IgD-negative memory B cell (primary cell): ENCODE data around the gene PHACTR4. TPM values are rescaled to one million over a fixed set of nuclear protein-coding genes. Genes with fewer than 3 reads are reported as not detected.
"Not testable (repeated sequence)": the region's sequence is repeated elsewhere in the genome, so short reads cannot be mapped to it uniquely, and the experiment has no call there.

Experiments used
- H3K27ac Mint-ChIP-seq, 3 donors: one replicate each; pipeline ENCODE4 v1.8.0; 2020 to 2022; ENCODE audit warnings: mild to moderate bottlenecking in 3 of 3, mixed read lengths in 3 of 3, moderate library complexity in 1 of 3
- H3K27me3 Mint-ChIP-seq: one replicate; pipeline ENCODE4 v1.8.0; 2021; ENCODE audit warnings: mixed read lengths
- H3K36me3 Mint-ChIP-seq: one replicate; pipeline ENCODE4 v1.8.0; 2020; ENCODE audit warnings: mild to moderate bottlenecking, mixed read lengths
- H3K4me1 Mint-ChIP-seq, 3 donors: one replicate each; pipeline ENCODE4 v1.8.0; 2020 to 2022; ENCODE audit warnings: mixed read lengths in 3 of 3, mild to moderate bottlenecking in 1 of 3
- H3K4me3 Mint-ChIP-seq, 4 donors: one replicate each; pipeline ENCODE4 v1.8.0; 2020 to 2022; ENCODE audit warnings: mild to moderate bottlenecking in 4 of 4, mixed read lengths in 4 of 4, moderate library complexity in 3 of 4
- H3K9me3 Mint-ChIP-seq, 3 donors: one replicate each; pipeline ENCODE4 v1.8.0; 2020 to 2021; ENCODE audit warnings: mixed read lengths in 3 of 3, mild to moderate bottlenecking in 1 of 3
- polyA plus RNA-seq: library from polyadenylated mRNA; unstranded; fragments of 300-500 nt; fragmentation: Illumina TruSeq; gene quantifications from one replicate; pipeline ENCODE4 v1.2.3, GENCODE V29; 2021

The PHACTR4 gene
- polyA plus RNA-seq, 1 donor from 2014 or later, result 18.5 TPM

DNA sequence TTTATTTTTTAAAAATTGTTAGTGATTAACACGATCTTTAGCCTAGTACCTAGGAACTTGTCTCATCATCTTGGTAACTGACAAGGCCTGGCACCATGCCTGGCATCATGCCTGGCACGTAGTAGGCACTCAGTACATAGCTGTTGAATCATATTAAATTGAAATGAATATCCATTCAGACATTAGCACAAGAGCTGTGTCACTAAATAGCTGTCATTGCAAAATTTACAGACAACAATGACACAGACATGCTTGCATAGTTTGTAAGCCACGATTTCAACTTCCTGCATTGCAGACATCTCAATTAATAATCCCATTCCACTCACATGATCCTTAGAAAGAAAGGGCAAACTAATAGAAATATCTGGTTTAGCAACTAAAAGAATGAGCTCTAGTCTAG, 15.4 kb upstream of the PHACTR4 start:
- H3K36me3 Mint-ChIP-seq, result no peaks in the 10 kb centered on the region
- H3K27ac Mint-ChIP-seq, result no peak overlapping the region
- H3K27me3 Mint-ChIP-seq, result no peaks in the 10 kb centered on the region
- no peaks in the 10 kb centered on the region for H3K9me3 Mint-ChIP-seq
- H3K4me3 Mint-ChIP-seq, result no peak overlapping the region
- H3K4me1 Mint-ChIP-seq, result peaks cover 0 to 3% (median 2%) of the 10 kb centered on the region in 3 donors

DNA sequence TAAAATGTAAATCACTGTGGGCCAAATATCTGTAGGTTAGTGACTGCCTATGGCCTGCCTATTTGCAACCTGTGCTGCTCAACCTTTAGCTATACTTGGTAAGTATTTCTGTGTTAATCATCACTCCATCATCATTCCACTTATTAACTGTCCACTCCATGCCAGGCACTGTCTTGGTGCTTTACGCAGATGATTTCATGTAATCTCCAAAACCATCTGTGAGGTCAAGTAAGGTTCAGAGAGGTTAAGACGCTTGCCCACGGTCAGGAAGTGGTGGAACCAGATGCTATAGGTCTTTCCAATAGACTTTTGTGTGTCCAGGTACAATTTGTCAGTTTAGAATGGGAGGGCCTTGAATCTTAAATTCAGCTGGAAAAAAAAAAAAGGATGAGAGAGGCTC, 10.8 kb upstream of the PHACTR4 start:
- Mint-ChIP-seq H3K36me3 (no peaks in the 10 kb centered on the region), H3K4me3 (no peak overlapping the region), H3K27me3 (no peaks in the 10 kb centered on the region), H3K9me3 (no peaks in the 10 kb centered on the region), H3K27ac (no peak overlapping the region), H3K4me1 (peaks cover 0 to 5% (median 4%) of the 10 kb centered on the region in 3 donors)

DNA sequence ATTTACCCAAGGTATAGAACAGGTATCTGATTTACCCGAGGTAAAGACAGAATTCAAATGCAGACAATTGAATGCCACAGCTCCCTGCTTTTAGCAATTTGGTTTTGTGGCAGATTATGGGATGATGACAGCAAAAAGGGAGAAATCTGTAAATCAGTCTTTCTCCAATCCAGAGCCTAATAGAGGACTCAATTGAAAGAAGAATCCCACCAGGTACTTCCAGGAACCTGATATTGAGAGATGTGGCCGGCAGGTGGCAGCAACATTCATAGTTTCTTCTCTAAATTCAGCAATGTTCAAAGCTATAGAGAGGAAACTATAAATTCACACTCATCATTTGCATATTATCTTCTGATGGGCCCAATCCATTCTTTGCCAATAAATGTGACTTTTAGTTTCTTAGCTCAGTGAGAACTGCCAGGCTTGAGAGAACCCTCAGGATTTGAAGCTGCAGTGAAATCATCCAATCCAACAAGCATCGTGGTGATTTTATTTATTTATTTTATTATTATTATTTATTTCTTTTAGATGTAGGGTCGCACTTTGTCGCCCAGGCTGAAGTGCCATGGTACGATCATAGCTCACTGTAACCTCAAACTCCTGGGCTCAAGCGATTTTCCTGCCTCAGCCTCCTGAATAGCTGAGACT, 9.8 kb upstream of the PHACTR4 start:
- Mint-ChIP-seq H3K36me3 (no peaks in the 10 kb centered on the region), H3K27me3 (no peaks in the 10 kb centered on the region), H3K4me3 (no peak overlapping the region), H3K4me1 (peaks cover 0 to 4% (median 3%) of the 10 kb centered on the region in 3 donors), H3K27ac (no peak overlapping the region), H3K9me3 (no peaks in the 10 kb centered on the region)

GRCh38 chr1:28364888-28365287, 4.7 kb upstream of the PHACTR4 start:
- Mint-ChIP-seq H3K27ac (no peak overlapping the region), H3K27me3 (no peaks in the 10 kb centered on the region), H3K9me3 (no peaks in the 10 kb centered on the region), H3K4me3 (no peak overlapping the region), H3K4me1 (peaks cover 4 to 7% (median 7%) of the 10 kb centered on the region in 3 donors), H3K36me3 (no peaks in the 10 kb centered on the region)

GRCh38 chr1:28365864-28366263, 3.7 kb upstream of the PHACTR4 start:
- Mint-ChIP-seq H3K4me1 (peaks cover 9 to 17% (median 15%) of the 10 kb centered on the region in 3 donors), H3K36me3 (no peaks in the 10 kb centered on the region), H3K27me3 (no peaks in the 10 kb centered on the region), H3K9me3 (no peaks in the 10 kb centered on the region), H3K4me3 (no peak overlapping the region), H3K27ac (no peak overlapping the region)

GRCh38 chr1:28368608-28369007, 932 bp upstream of the PHACTR4 start:
- not testable (repeated sequence) for H3K9me3 Mint-ChIP-seq, H3K27me3 Mint-ChIP-seq, H3K36me3 Mint-ChIP-seq
- Mint-ChIP-seq H3K27ac (peak overlapping the region in 2 of 3 donors; percentile 76 to 93), H3K4me3 (peak overlapping the region in 3 of 4 donors; percentile 87 to 96 (median 94)), H3K4me1 (peaks cover 15 to 23% (median 20%) of the 10 kb centered on the region in 3 donors)

DNA sequence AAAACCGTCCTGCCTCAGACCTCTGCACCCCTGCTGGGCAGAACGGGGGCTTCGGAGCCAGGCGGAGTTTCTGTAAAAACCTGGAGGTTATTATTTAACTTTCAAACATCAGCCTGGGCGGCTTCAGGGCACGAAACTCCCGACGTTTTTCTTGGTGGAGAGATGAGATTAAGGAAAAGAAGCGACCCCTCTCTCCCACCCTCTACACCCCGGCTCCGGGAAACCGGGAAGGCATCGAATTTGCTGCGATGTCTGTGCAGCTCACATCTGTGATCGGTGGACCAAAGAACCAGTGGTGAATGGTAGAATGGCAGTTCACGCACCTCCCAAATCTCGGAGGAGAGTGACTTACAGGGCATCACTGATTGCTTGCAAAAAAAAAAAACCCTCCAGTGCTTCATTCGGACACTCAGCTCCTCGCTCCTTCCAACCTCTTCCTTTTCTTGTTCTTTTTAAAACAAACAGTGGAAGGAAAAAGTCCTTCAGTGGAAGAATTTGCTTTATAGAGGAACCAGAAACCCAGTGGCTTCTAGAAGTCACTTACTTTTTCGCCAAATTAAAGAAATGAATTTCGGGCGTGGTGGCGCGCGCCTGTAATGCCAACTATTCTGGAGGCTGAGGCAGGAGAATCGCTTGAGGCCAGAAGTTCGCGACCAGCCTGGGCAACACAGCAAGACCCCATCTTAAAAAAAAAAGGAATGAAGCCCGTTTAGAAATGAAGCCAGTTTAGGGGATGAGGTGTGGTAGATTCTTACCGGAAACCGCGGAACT, 884 bp downstream of the PHACTR4 start:
- Mint-ChIP-seq H3K4me1 (peaks cover 19 to 30% (median 29%) of the 10 kb centered on the region in 3 donors), H3K27ac (peak overlapping the region; percentile 76 to 93 (median 93)), H3K9me3 (no peaks in the 10 kb centered on the region), H3K36me3 (peaks cover 2% of the 10 kb centered on the region), H3K4me3 (peak overlapping the region; percentile 87 to 99 (median 95)), H3K27me3 (no peaks in the 10 kb centered on the region)

DNA sequence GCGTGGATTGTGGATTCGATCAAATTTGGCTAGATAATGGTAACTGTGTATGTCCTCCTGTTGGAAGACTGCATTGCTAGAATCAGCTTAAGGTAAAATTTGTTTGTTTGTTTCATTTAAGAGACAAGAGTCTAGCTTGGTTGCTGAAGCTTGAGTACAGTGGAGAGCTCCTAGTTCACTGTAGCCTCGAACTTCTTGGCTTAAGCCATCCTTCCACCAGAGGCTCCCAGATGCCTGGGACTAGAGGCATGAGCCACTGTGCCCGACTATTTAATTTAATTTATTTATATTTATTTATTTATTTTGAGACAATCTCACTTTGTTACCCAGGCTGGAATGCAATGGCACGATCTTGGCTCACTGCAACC, 1.5 kb downstream of the PHACTR4 start:
- H3K9me3 Mint-ChIP-seq, result no peaks in the 10 kb centered on the region
- H3K36me3 Mint-ChIP-seq, result peaks cover 5% of the 10 kb centered on the region
- H3K4me1 Mint-ChIP-seq, result peaks cover 21 to 30% (median 30%) of the 10 kb centered on the region in 3 donors
- H3K27ac Mint-ChIP-seq, result peak overlapping the region; percentile 67 to 93 (median 76)
- peak overlapping the region; percentile 87 to 99 (median 95) for H3K4me3 Mint-ChIP-seq
- no peaks in the 10 kb centered on the region for H3K27me3 Mint-ChIP-seq

DNA sequence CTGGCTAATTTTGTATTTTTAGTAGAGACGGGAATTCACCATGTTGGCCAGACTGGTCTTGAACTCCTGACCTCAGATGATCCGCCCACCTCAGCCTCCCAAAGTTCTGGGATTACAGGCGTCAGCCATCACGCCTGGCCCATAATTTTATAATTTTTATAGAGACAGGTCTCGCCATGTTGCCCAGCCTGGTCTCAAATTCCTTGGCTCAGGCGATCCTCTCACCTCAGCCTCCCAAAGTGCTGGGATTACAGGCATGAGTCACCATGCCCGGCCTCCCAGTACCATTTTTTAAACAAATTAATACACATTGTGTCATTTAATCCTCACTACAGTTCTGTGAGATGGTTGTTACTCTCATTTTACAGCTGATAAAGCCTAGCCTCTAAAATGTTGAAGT, 3.9 kb downstream of the PHACTR4 start:
- H3K27me3 Mint-ChIP-seq, H3K36me3 Mint-ChIP-seq, H3K9me3 Mint-ChIP-seq: not testable (repeated sequence)
- Mint-ChIP-seq H3K27ac (peak overlapping the region in 1 of 3 donors; percentile 21), H3K4me3 (peak overlapping the region in 2 of 4 donors; percentile 32 to 40), H3K4me1 (peaks cover 25 to 32% (median 29%) of the 10 kb centered on the region in 3 donors)

DNA sequence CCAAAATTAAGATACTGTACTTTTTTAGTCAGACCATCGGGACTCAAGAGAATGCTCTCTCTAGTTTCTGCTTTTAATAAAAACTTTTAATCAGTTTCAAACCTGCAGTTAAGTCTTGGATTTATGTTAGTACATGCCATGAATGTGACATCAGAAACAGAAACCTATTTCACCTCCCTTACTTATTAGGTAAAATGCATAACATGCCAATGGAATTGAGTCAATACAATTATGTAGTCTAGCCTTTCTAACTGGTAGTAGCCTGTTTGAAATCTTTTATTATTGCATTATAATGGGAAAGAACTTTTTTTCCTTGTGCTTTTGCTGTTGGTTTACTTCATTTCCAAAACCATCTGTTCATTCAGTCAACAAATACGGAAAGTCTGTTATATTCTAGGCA, 4.8 kb downstream of the PHACTR4 start:
- peaks cover 5% of the 10 kb centered on the region for H3K36me3 Mint-ChIP-seq
- H3K27me3 Mint-ChIP-seq, result no peaks in the 10 kb centered on the region
- H3K4me1 Mint-ChIP-seq, result peaks cover 24 to 32% (median 26%) of the 10 kb centered on the region in 3 donors
- H3K4me3 Mint-ChIP-seq, result peak overlapping the region in 1 of 4 donors; percentile 54
- peak overlapping the region in 2 of 3 donors; percentile 21 to 55 for H3K27ac Mint-ChIP-seq
- no peaks in the 10 kb centered on the region for H3K9me3 Mint-ChIP-seq

DNA sequence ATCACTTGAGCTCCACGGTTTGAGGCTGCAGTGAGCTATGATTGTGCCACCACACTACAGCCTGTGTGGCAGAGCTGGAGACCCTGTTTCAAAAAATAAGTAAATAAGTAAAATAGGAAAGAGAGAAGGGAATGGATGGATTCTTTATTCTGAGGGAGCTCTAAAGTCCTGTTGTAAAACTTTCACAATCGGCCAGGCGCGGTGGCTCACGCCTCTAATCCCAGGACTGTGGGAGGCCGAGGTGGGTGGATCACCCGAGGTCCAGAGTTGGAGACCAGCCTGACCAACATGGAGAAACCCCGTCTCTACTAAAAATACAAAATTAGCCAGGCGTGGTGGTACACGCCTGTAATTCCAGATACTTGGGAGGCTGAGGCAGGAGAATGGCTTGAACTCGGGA, 6.1 kb downstream of the PHACTR4 start:
- H3K27me3 Mint-ChIP-seq, H3K36me3 Mint-ChIP-seq, H3K4me3 Mint-ChIP-seq, H3K9me3 Mint-ChIP-seq: not testable (repeated sequence)
- peaks cover 21 to 29% (median 22%) of the 10 kb centered on the region in 3 donors for H3K4me1 Mint-ChIP-seq
- H3K27ac Mint-ChIP-seq, result peak overlapping the region in 1 of 3 donors; percentile 87

DNA sequence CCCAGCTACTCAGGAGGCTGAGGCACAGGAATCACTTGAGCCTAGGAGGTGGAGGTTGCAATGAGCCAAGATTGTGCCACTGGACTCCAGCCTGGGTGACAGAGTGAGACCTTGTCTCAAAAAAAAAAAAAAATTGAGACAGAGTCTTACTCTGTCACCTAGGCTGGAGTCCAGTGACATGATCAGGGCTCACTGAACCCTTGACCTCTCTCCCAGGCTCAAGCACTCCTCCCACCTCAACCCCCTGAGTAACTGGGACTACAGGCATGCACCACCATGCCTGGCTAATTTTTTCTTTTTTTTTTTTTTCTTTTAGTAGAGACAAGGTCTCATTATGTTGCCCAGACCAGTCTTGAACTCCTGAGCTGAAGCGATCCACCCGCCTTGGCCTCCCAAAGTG, 6.7 kb downstream of the PHACTR4 start:
- H3K9me3 Mint-ChIP-seq, H3K27ac Mint-ChIP-seq, H3K4me3 Mint-ChIP-seq, H3K36me3 Mint-ChIP-seq, H3K27me3 Mint-ChIP-seq: not testable (repeated sequence)
- peaks cover 19 to 28% (median 20%) of the 10 kb centered on the region in 3 donors for H3K4me1 Mint-ChIP-seq

- Mint-ChIP-seq H3K9me3 (peaks cover 0 to 1% (median 0%) of the 10 kb centered on the region in 3 donors), H3K4me1 (peaks cover 14 to 25% (median 24%) of the 10 kb centered on the region in 3 donors), H3K27ac (peak overlapping the region; percentile 18 to 59 (median 23)), H3K36me3 (peaks cover 12% of the 10 kb centered on the region), H3K4me3 (peak overlapping the region in 1 of 4 donors; percentile 4), H3K27me3 (no peaks in the 10 kb centered on the region)
Measured at GRCh38 chr1:28378906-28379305, 9.4 kb downstream of the PHACTR4 start.

GRCh38 chr1:28380394-28380793, 10.9 kb downstream of the PHACTR4 start:
- Mint-ChIP-seq H3K27me3 (no peaks in the 10 kb centered on the region), H3K4me3 (no peak overlapping the region), H3K9me3 (peaks cover 0 to 1% (median 0%) of the 10 kb centered on the region in 3 donors), H3K27ac (no peak overlapping the region), H3K4me1 (peaks cover 14 to 27% (median 17%) of the 10 kb centered on the region in 3 donors), H3K36me3 (peaks cover 15% of the 10 kb centered on the region)

DNA sequence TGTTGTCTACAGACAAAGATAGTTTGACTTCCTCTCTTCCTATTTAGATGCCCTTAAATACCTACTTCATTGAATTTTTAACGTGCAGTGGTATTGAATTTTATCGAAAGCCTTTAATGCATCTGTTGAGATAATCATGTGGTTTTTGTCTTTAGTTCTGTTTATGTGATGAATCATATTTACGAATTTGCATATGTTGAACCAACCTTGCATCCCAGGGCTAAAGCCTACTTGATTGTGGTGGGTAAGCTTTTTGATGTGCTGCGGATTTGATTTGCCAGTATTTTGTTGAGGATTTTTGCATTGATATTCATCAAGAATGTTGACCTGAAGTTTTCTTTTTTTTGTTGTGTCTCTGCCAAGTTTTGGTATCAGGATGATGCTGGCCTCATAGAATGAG, 14.2 kb downstream of the PHACTR4 start:
- H3K4me3 Mint-ChIP-seq, H3K27ac Mint-ChIP-seq, H3K9me3 Mint-ChIP-seq, H3K27me3 Mint-ChIP-seq: not testable (repeated sequence)
- peaks cover 15 to 28% (median 18%) of the 10 kb centered on the region in 3 donors for H3K4me1 Mint-ChIP-seq
- peaks cover 14% of the 10 kb centered on the region for H3K36me3 Mint-ChIP-seq
